Caco-2 (cell line): ENCODE data around the gene STAT3. TPM values are rescaled to one million over a fixed set of nuclear protein-coding genes. Genes with fewer than 3 reads are reported as not detected.
A peak's percentile ranks its signal among the peaks of the same experiment; 100 is the strongest.

Experiments
- BruUV-seq: library from RNA; stranded (reverse); fragments of 400-500 nt; replicated peaks from 2 replicates; lab custom pipeline; 2021; lab: Mats Ljungman, UMichigan
- CTCF ChIA-PET: fragments of 300-600 bp; sonication (Branson Sonifier 250); formaldehyde crosslinking; loops from one replicate; lab custom pipeline; 2022; ENCODE audit warnings: antibody characterized with exemption; lab: Charles Lee
- POLR2A ChIA-PET: fragments of 300-600 bp; sonication (Branson Sonifier 250); formaldehyde crosslinking; loops from one replicate; lab custom pipeline; 2022; ENCODE audit warnings: antibody characterized with exemption; lab: Charles Lee
- DNase-seq, 2 experiments: peaks; one replicate each; pipeline versions ENCODE4 v3.0.0 to v3.0.0-alpha.2; 2020 to 2022
- H3K27me3 ChIP-seq: replicated peaks from 2 replicates; pipeline ENCODE4 v1.6.0; 2011; ENCODE audit warnings: low read length; ENCODE audit not compliant: control insufficient read depth, insufficient read depth
- H3K36me3 ChIP-seq: 2 replicates; pipeline ENCODE4 v1.5.1; 2011; ENCODE audit warnings: low read length; ENCODE audit not compliant: control insufficient read depth, insufficient read depth
- H3K4me1 ChIP-seq: fragments of 250-450 bp; sonication (Bioruptor Pico); 2 replicates; pipeline ENCODE4 v1.5.1; 2020; ENCODE audit warnings: mild to moderate bottlenecking
- H3K4me3 ChIP-seq: 2 replicates; pipeline ENCODE4 v1.5.1; 2011; ENCODE audit warnings: low read depth, mild to moderate bottlenecking, control low read depth, low read length
- H3K9me3 ChIP-seq: fragments of 250-450 bp; sonication (Bioruptor Pico); 2 replicates; pipeline ENCODE4 v1.5.1; 2020; ENCODE audit warnings: mild to moderate bottlenecking, moderate library complexity
- H3K27ac Mint-ChIP-seq: one replicate; pipeline ENCODE4 v1.8.0; 2022; ENCODE audit warnings: mixed read lengths; ENCODE audit not compliant: unreplicated experiment
- H3K27me3 Mint-ChIP-seq: one replicate; pipeline ENCODE4 v1.8.0; 2022; ENCODE audit warnings: mixed read lengths; ENCODE audit not compliant: insufficient read depth, unreplicated experiment
- H3K36me3 Mint-ChIP-seq: one replicate; pipeline ENCODE4 v1.8.0; 2022; ENCODE audit warnings: mild to moderate bottlenecking, mixed read lengths; ENCODE audit not compliant: insufficient read depth, unreplicated experiment
- H3K4me1 Mint-ChIP-seq: one replicate; pipeline ENCODE4 v1.8.0; 2022; ENCODE audit warnings: low read depth, mixed read lengths; ENCODE audit not compliant: unreplicated experiment
- H3K4me3 Mint-ChIP-seq: one replicate; pipeline ENCODE4 v1.8.0; 2022; ENCODE audit warnings: mild to moderate bottlenecking, moderate library complexity, mixed read lengths; ENCODE audit not compliant: unreplicated experiment
- H3K9me3 Mint-ChIP-seq: one replicate; pipeline ENCODE4 v1.8.0; 2022; ENCODE audit warnings: mixed read lengths; ENCODE audit not compliant: unreplicated experiment
- intact Hi-C: fragments of 100-400 bp; cut with micrococcal nuclease; formaldehyde crosslinking; loops from one replicate; pipeline ENCODE4 v1.10.0; 2022; ENCODE audit not compliant: unreplicated experiment
- total RNA-seq: library from RNA; stranded (reverse); gene quantifications from 2 replicates; pipeline ENCODE4 v1.2.3, GENCODE V29; 2022
- TF ChIP-seq, protein P1 (sequence below), 2 experiments: fragments of 200-600 bp in 1 of 2; IDR thresholded peaks; 1 replicate in 1 of 2; 2 replicates in 1 of 2; pipeline versions ENCODE4 v1.5.1 to v1.8.0; 2011 to 2022; ENCODE audit warnings: antibody characterized with exemption in 1 of 2, control low read depth in 1 of 2, inconsistent platforms in 1 of 2, low read depth in 1 of 2, low read length in 1 of 2, mild to moderate bottlenecking in 1 of 2, moderate library complexity in 1 of 2; ENCODE audit not compliant: insufficient read depth in 1 of 2, severe bottlenecking in 1 of 2, unreplicated experiment in 1 of 2

The STAT3 gene
- total RNA-seq, 1 experiment from 2014 or later: 73.7 TPM

DNA sequence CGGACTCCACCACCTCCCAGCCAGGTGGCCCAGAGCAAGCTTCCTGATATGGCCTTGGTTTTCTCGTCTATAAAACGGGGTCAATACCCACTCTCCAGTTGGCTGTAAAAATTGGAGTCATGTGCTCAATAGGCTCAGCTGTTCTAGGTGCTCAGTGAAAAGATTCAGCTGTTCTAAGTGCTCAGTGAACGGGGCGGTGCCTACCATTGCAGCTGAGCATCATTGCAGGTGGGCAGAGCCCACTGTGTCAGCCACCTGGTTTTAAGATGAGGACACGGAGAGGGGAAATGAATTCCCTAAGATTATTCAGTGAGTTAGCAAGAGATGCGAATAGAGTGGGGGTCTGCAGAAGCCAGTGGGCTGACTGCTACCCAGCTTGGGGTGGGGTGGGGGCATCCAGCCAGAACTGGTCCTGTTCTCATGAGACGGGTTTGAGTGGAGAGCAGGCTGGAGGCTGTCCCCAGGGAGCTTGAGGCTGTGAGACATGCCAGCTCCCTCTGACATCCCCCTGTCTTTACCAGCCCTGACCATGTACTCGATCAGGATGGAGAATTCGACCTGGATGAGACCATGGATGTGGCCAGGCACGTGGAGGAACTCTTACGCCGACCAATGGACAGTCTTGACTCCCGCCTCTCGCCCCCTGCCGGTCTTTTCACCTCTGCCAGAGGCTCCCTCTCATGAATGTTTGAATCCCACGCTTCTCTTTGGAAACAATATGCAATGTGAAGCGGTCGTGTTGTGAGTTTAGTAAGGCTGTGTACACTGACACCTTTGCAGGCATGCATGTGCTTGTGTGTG is 78.1 kb downstream of the STAT3 start:
- H3K4me1 Mint-ChIP-seq: peaks cover 14% of the 10 kb centered on the region
- POLR2A ChIA-PET: no interaction called here
- no peak overlapping the region for H3K4me3 Mint-ChIP-seq
- CTCF ChIA-PET: interaction anchor here (0.8 to 1.2 kb wide), 2 partner anchors 18 to 201 kb away, joined by 3 read pairs; no protein-coding TSS in a partner anchor
- Histone ChIP-seq H3K27me3 (no peaks in the 10 kb centered on the region), H3K9me3 (no peaks in the 10 kb centered on the region), H3K4me3 (no peak overlapping the region), H3K4me1 (peaks cover 16% of the 10 kb centered on the region), H3K36me3 (no peaks in the 10 kb centered on the region)
- intact Hi-C loops: no loop called here
- H3K36me3 Mint-ChIP-seq: peaks cover 47% of the 10 kb centered on the region
- no TSS peak for BruUV-seq
- TF ChIP-seq, protein P1, sequence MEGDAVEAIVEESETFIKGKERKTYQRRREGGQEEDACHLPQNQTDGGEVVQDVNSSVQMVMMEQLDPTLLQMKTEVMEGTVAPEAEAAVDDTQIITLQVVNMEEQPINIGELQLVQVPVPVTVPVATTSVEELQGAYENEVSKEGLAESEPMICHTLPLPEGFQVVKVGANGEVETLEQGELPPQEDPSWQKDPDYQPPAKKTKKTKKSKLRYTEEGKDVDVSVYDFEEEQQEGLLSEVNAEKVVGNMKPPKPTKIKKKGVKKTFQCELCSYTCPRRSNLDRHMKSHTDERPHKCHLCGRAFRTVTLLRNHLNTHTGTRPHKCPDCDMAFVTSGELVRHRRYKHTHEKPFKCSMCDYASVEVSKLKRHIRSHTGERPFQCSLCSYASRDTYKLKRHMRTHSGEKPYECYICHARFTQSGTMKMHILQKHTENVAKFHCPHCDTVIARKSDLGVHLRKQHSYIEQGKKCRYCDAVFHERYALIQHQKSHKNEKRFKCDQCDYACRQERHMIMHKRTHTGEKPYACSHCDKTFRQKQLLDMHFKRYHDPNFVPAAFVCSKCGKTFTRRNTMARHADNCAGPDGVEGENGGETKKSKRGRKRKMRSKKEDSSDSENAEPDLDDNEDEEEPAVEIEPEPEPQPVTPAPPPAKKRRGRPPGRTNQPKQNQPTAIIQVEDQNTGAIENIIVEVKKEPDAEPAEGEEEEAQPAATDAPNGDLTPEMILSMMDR (IDR thresholded peaks at IDR 0.05; ENCODE audit: insufficient read depth in 1 of 2, low read depth in 1 of 2, low read length in 1 of 2, severe bottlenecking in 1 of 2, unreplicated experiment in 1 of 2): no peak
- H3K27ac Mint-ChIP-seq: peak overlapping the region; percentile 71
- H3K9me3 Mint-ChIP-seq: no peaks in the 10 kb centered on the region
- H3K27me3 Mint-ChIP-seq: no peaks in the 10 kb centered on the region
- no peak for DNase-seq

DNA sequence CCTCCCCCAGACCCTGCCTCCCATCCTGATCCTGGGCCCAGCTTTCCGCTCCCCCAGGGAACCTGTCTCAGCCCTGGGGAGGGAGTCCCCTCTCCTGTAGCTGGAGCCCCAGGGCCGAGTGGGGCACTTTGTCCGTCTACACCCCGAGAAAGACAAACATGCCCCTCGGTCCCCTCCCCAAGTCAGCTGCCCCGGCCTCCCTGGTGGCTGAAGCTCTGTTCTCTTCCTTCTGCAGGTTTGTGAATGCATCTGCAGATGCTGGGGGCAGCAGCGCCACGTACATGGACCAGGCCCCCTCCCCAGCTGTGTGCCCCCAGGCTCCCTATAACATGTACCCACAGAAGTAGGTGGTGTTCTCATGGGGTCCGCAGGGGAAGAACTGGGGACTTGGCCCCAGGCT is 79.1 kb downstream of the STAT3 start:
- H3K4me1 ChIP-seq: peaks cover 16% of the 10 kb centered on the region
- H3K36me3 Mint-ChIP-seq: peaks cover 42% of the 10 kb centered on the region
- intact Hi-C loops: no loop called here
- no peaks in the 10 kb centered on the region for H3K36me3 ChIP-seq
- ChIA-PET POLR2A (interaction anchor here (0.6 kb wide), 1 partner anchor 212 kb away, joined by 3 read pairs; no protein-coding TSS in a partner anchor), CTCF (interaction anchor here (0.8 to 1.2 kb wide), 2 partner anchors 17 to 218 kb away, joined by 3 to 4 read pairs; no protein-coding TSS in a partner anchor)
- H3K4me3 Mint-ChIP-seq: no peak overlapping the region
- DNase-seq: no peak
- H3K27me3 ChIP-seq: no peaks in the 10 kb centered on the region
- peak overlapping the region; percentile 71 for H3K27ac Mint-ChIP-seq
- H3K4me3 ChIP-seq: no peak overlapping the region
- no peaks in the 10 kb centered on the region for H3K9me3 Mint-ChIP-seq
- peaks cover 13% of the 10 kb centered on the region for H3K4me1 Mint-ChIP-seq
- no peaks in the 10 kb centered on the region for H3K27me3 Mint-ChIP-seq
- TF ChIP-seq, protein P1 (IDR thresholded peaks at IDR 0.05; ENCODE audit: insufficient read depth in 1 of 2, low read depth in 1 of 2, low read length in 1 of 2, severe bottlenecking in 1 of 2, unreplicated experiment in 1 of 2): no peak
- BruUV-seq: no TSS peak
- H3K9me3 ChIP-seq: no peaks in the 10 kb centered on the region

- Histone ChIP-seq H3K27me3 (no peaks in the 10 kb centered on the region), H3K4me3 (no peak overlapping the region), H3K36me3 (no peaks in the 10 kb centered on the region), H3K4me1 (peaks cover 11% of the 10 kb centered on the region), H3K9me3 (no peaks in the 10 kb centered on the region)
- Mint-ChIP-seq H3K9me3 (no peaks in the 10 kb centered on the region), H3K36me3 (peaks cover 36% of the 10 kb centered on the region), H3K27ac (no peak overlapping the region), H3K4me1 (peaks cover 7% of the 10 kb centered on the region), H3K4me3 (no peak overlapping the region), H3K27me3 (no peaks in the 10 kb centered on the region)
- ChIA-PET CTCF (interaction anchor here (0.6 kb wide), 1 partner anchor 12 kb away, joined by 12 read pairs; no protein-coding TSS in a partner anchor), POLR2A (no interaction called here)
- DNase-seq: no peak
- BruUV-seq: no TSS peak
- intact Hi-C loops: no loop called here
- TF ChIP-seq, protein P1 (IDR thresholded peaks at IDR 0.05; ENCODE audit: insufficient read depth in 1 of 2, low read depth in 1 of 2, low read length in 1 of 2, severe bottlenecking in 1 of 2, unreplicated experiment in 1 of 2): no peak
Measured at GRCh38 chr17:42308446-42308845, 79.8 kb downstream of the STAT3 start.
